H9 (cell line): ENCODE results near the gene GEMIN4. TPM values are rescaled to one million over a fixed set of nuclear protein-coding genes. Genes with fewer than 3 reads are reported as not detected.

Experiments used
- DNase-seq: peaks from one replicate; pipeline ENCODE4 v3.0.0-alpha.2; 2017
- H2AFZ ChIP-seq: one replicate; pipeline ENCODE4 v1.6.1; 2013; ENCODE audit warnings: mild to moderate bottlenecking, low read length, control low read depth, moderate library complexity
- H2AK5ac ChIP-seq: 2 replicates; pipeline ENCODE4 v1.6.1; 2013; ENCODE audit warnings: low read length, control low read depth, mixed read lengths; ENCODE audit not compliant: insufficient read length
- H2BK120ac ChIP-seq: one replicate; pipeline ENCODE4 v1.6.1; 2013; ENCODE audit warnings: low read depth, mild to moderate bottlenecking, low read length, control low read depth, inconsistent platforms; ENCODE audit not compliant: poor library complexity, severe bottlenecking
- H2BK12ac ChIP-seq: 2 replicates; pipeline ENCODE4 v1.6.1; 2013; ENCODE audit warnings: low read length, control low read depth, mixed read lengths, low read depth; ENCODE audit not compliant: insufficient read length
- H2BK15ac ChIP-seq: 2 replicates; pipeline ENCODE4 v1.6.1; 2013; ENCODE audit warnings: low read depth, low read length, control low read depth
- H2BK20ac ChIP-seq: one replicate; pipeline ENCODE4 v1.6.1; 2013; ENCODE audit warnings: low read depth, mild to moderate bottlenecking, low read length, control low read depth, inconsistent platforms; ENCODE audit not compliant: poor library complexity, severe bottlenecking
- H2BK5ac ChIP-seq: 2 replicates; pipeline ENCODE4 v1.6.1; 2013; ENCODE audit warnings: low read length, control low read depth, mixed read lengths; ENCODE audit not compliant: insufficient read length
- H3K14ac ChIP-seq: 2 replicates; pipeline ENCODE4 v1.6.1; 2013; ENCODE audit warnings: low read length, control low read depth; ENCODE audit not compliant: insufficient read depth
- H3K18ac ChIP-seq: 2 replicates; pipeline ENCODE4 v1.6.1; 2013; ENCODE audit warnings: low read depth, mild to moderate bottlenecking, mixed read lengths, low read length, control low read depth; ENCODE audit not compliant: insufficient read length
- H3K23ac ChIP-seq: 2 replicates; pipeline ENCODE4 v1.6.1; 2013; ENCODE audit warnings: low read length, control low read depth, mixed read lengths, low read depth; ENCODE audit not compliant: insufficient read length
- H3K23me2 ChIP-seq: 2 replicates; pipeline ENCODE4 v1.6.1; 2013; ENCODE audit warnings: low read depth, mild to moderate bottlenecking, mixed read lengths, low read length, control low read depth; ENCODE audit not compliant: insufficient read length, poor library complexity, severe bottlenecking
- H3K27ac ChIP-seq: 2 replicates; pipeline ENCODE4 v1.5.1; 2013; ENCODE audit warnings: low read length, control low read depth, mixed read lengths, low read depth; ENCODE audit not compliant: insufficient read length
- H3K27me3 ChIP-seq: 2 replicates; pipeline ENCODE4 v1.6.1; 2013; ENCODE audit warnings: low read length, control low read depth, inconsistent platforms; ENCODE audit not compliant: insufficient read depth
- H3K4ac ChIP-seq: 2 replicates; pipeline ENCODE4 v1.6.1; 2013; ENCODE audit warnings: low read depth, mild to moderate bottlenecking, control low read depth, inconsistent platforms, low read length, moderate library complexity
- H3K4me1 ChIP-seq: 2 replicates; pipeline ENCODE4 v1.6.1; 2013; ENCODE audit warnings: low read length, control low read depth, inconsistent platforms; ENCODE audit not compliant: insufficient read depth
- H3K4me2 ChIP-seq: 2 replicates; pipeline ENCODE4 v1.6.1; 2013; ENCODE audit warnings: low read length, control low read depth, mixed read lengths; ENCODE audit not compliant: insufficient read length, insufficient read depth
- H3K56ac ChIP-seq: 2 replicates; pipeline ENCODE4 v1.6.1; 2013; ENCODE audit warnings: low read depth, mild to moderate bottlenecking, mixed read lengths, low read length, control low read depth; ENCODE audit not compliant: insufficient read length
- H3K79me1 ChIP-seq: 2 replicates; pipeline ENCODE4 v1.6.1; 2013; ENCODE audit warnings: low read depth, mild to moderate bottlenecking, moderate library complexity, low read length, control low read depth, inconsistent platforms; ENCODE audit not compliant: insufficient read depth, poor library complexity, severe bottlenecking
- H3K79me2 ChIP-seq: 2 replicates; pipeline ENCODE4 v1.6.1; 2013; ENCODE audit warnings: low read length, control low read depth, inconsistent platforms; ENCODE audit not compliant: insufficient read depth
- H3K9ac ChIP-seq: 2 replicates; pipeline ENCODE4 v1.6.1; 2013; ENCODE audit warnings: low read length, control low read depth, mixed read lengths; ENCODE audit not compliant: insufficient read length; ENCODE audit errors: extremely low read depth
- H3K9me3 ChIP-seq: one replicate; pipeline ENCODE4 v1.6.1; 2013; ENCODE audit warnings: low read depth, low read length, inconsistent platforms; ENCODE audit not compliant: control insufficient read depth
- H3T11ph ChIP-seq: one replicate; pipeline ENCODE4 v1.6.1; 2013; ENCODE audit warnings: mild to moderate bottlenecking, low read length, control low read depth, inconsistent platforms
- H4K20me1 ChIP-seq: one replicate; pipeline ENCODE4 v1.6.1; 2013; ENCODE audit not compliant: control insufficient read depth, insufficient read length, insufficient read depth
- H4K5ac ChIP-seq: 2 replicates; pipeline ENCODE4 v1.6.1; 2013; ENCODE audit warnings: low read depth, mild to moderate bottlenecking, mixed read lengths, low read length, control low read depth; ENCODE audit not compliant: insufficient read length
- H4K8ac ChIP-seq: replicated peaks from 2 replicates; pipeline ENCODE4 v1.6.1; 2013; ENCODE audit warnings: low read length, control low read depth, mixed read lengths, low read depth; ENCODE audit not compliant: insufficient read length
- H4K91ac ChIP-seq: 2 replicates; pipeline ENCODE4 v1.6.1; 2013; ENCODE audit warnings: low read depth, mild to moderate bottlenecking, moderate library complexity, mixed read lengths, low read length, control low read depth; ENCODE audit not compliant: insufficient read length
- H3K27ac Mint-ChIP-seq, 3 experiments: 2 replicates in 2 of 3; 3 replicates in 1 of 3; pipeline ENCODE4 v1.8.0; 2020 to 2021; ENCODE audit warnings: mixed read lengths in 3 of 3, mild to moderate bottlenecking in 1 of 3, moderate library complexity in 1 of 3
- H3K27me3 Mint-ChIP-seq: 2 replicates; pipeline ENCODE4 v1.8.0; 2021; ENCODE audit warnings: low read depth, mild to moderate bottlenecking, moderate library complexity, mixed read lengths
- H3K36me3 Mint-ChIP-seq, 3 experiments: 2 replicates in 2 of 3; 3 replicates in 1 of 3; pipeline ENCODE4 v1.8.0; 2020 to 2021; ENCODE audit warnings: low read depth in 3 of 3, mixed read lengths in 3 of 3; ENCODE audit not compliant: insufficient read depth in 1 of 3
- H3K4me1 Mint-ChIP-seq, 2 experiments: 2 replicates each; pipeline ENCODE4 v1.8.0; 2020; ENCODE audit warnings: mixed read lengths in 2 of 2
- H3K4me3 Mint-ChIP-seq, 2 experiments: 2 replicates in 1 of 2; 3 replicates in 1 of 2; pipeline ENCODE4 v1.8.0; 2020 to 2021; ENCODE audit warnings: mild to moderate bottlenecking in 2 of 2, mixed read lengths in 2 of 2, moderate library complexity in 1 of 2
- H3K9me3 Mint-ChIP-seq, 2 experiments: 2 replicates in 1 of 2; 3 replicates in 1 of 2; pipeline ENCODE4 v1.8.0; 2020; ENCODE audit warnings: mild to moderate bottlenecking in 2 of 2, mixed read lengths in 2 of 2, moderate library complexity in 1 of 2
- WGBS: extraction: QIAGEN DNeasy Blood & Tissue Kit; methylation state at CpG from one replicate; pipeline ENCODE4 v1.1.7; 2013; ENCODE audit warnings: missing lambda C conversion rate, low lambda C conversion rate, mixed read lengths; ENCODE audit not compliant: insufficient read length; ENCODE audit errors: extremely low coverage; 5-methylcytosine and 5-hydroxymethylcytosine counted together
- total RNA-seq: library from RNA; stranded (reverse); gene quantifications from 2 replicates; pipeline ENCODE4 v1.2.1, GENCODE V29; 2021
- TF ChIP-seq, protein P1 (sequence below): fragments of 200-600 bp; sonication (generic); conservative IDR thresholded peaks from 3 replicates; pipeline ENCODE4 v1.8.0; 2021; ENCODE audit warnings: antibody characterized with exemption, mild to moderate bottlenecking

GEMIN4 gene
- total RNA-seq, 1 experiment from 2014 or later, result 56.8 TPM

DNA sequence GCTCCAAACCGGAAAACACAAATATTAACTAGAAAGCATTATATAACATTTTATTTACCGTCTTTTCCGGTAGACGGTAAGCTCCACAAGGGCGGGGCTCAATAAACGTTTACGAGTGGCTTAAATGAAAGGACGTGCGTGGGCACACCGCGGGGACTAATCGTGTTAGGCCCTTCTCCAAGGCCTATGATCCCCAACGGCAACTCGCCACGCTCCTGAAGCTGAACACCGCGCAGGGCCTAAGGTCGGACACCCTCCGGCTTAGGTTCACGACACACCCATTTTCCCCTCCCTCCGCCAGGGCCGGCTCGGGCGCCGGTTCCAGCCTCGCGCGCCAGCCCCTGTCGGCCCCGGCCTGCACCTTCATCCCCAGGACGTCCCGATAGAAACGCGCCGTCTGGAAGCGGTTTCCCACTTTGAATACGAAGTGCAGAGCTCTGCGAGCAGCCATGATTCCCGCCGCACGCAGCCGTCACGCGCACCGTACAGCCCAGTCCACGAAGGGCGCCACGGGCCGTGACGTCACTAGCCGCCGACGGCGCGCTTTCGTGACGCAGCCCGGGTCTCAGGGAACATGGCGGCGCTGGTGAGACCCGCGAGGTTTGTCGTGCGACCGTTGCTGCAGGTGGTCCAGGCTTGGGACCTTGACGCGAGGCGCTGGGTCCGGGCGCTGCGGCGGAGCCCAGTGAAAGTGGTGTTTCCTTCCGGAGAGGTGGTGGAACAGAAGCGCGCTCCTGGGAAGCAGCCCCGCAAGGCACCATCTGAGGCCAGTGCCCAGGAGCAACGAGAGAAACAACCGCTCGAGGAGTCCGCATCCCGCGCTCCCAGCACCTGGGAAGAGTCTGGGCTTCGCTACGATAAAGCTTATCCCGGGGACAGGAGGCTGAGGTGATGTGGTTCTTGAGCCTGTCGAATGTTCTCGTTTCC, 30.0 kb upstream of the GEMIN4 start, which contains the start of the genes GLOD4 and MRM3:
Gene GLOD4, minus strand, starts transcription at position 476 of the 927 bp plus-strand sequence. Its CDS starts 25 bp downstream, at position 451.
Gene MRM3, plus strand, starts transcription at position 549 of the 927 bp plus-strand sequence. Its CDS starts 26 bp downstream, at position 575.
- H3K79me1 ChIP-seq, result peaks cover 12% of the 10 kb centered on the region
- peak within 1 kb of the TSS; percentile 74 for H3K4me2 ChIP-seq
- H3K79me2 ChIP-seq, result peaks cover 18% of the 10 kb centered on the region; the same call in 1 of the 2 replicates
- no peaks in the 10 kb centered on the region for H4K20me1 ChIP-seq
- no peak within 1 kb of the TSS for H2AK5ac ChIP-seq
- no peak within 1 kb of the TSS for H4K91ac ChIP-seq
- H2BK15ac ChIP-seq, result no peak within 1 kb of the TSS
- no peak within 1 kb of the TSS for H3K23ac ChIP-seq
- peak within 1 kb of the TSS; percentile 74 for H4K5ac ChIP-seq
- peak within 1 kb of the TSS; percentile 95 for H3K18ac ChIP-seq
- Mint-ChIP-seq H3K36me3 (peaks cover 11 to 44% (median 36%) of the 10 kb centered on the region in 3 experiments), H3K27ac (peak within 1 kb of the TSS; percentile 98 to 99 (median 98)), H3K4me3 (peak within 1 kb of the TSS; percentile 97 to 98), H3K9me3 (no peaks in the 10 kb centered on the region; a peak in 1 of 5 replicates), H3K4me1 (peaks cover 12 to 22% of the 10 kb centered on the region in 2 experiments), H3K27me3 (no peaks in the 10 kb centered on the region)
- H3K9me3 ChIP-seq, result no peaks in the 10 kb centered on the region
- TF ChIP-seq, protein P1, sequence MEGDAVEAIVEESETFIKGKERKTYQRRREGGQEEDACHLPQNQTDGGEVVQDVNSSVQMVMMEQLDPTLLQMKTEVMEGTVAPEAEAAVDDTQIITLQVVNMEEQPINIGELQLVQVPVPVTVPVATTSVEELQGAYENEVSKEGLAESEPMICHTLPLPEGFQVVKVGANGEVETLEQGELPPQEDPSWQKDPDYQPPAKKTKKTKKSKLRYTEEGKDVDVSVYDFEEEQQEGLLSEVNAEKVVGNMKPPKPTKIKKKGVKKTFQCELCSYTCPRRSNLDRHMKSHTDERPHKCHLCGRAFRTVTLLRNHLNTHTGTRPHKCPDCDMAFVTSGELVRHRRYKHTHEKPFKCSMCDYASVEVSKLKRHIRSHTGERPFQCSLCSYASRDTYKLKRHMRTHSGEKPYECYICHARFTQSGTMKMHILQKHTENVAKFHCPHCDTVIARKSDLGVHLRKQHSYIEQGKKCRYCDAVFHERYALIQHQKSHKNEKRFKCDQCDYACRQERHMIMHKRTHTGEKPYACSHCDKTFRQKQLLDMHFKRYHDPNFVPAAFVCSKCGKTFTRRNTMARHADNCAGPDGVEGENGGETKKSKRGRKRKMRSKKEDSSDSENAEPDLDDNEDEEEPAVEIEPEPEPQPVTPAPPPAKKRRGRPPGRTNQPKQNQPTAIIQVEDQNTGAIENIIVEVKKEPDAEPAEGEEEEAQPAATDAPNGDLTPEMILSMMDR, result peak; percentile 56
- no peak within 1 kb of the TSS for H3T11ph ChIP-seq
- no peak within 1 kb of the TSS for H3K56ac ChIP-seq
- peak within 1 kb of the TSS; percentile 97 for H3K9ac ChIP-seq
- H3K4ac ChIP-seq, result no peak within 1 kb of the TSS
- no peaks in the 10 kb centered on the region for H3K27me3 ChIP-seq
- DNase-seq, result peak; percentile 92
- peaks cover 13% of the 10 kb centered on the region for H3K23me2 ChIP-seq
- no peak within 1 kb of the TSS for H2BK20ac ChIP-seq
- no CpG with 5 or more reads among the region's 87 CpGs for WGBS
- no peak within 1 kb of the TSS for H4K8ac ChIP-seq
- H3K4me1 ChIP-seq, result peaks cover 2% of the 10 kb centered on the region
- peak within 1 kb of the TSS; percentile 13 for H3K27ac ChIP-seq
- no peak within 1 kb of the TSS for H2BK120ac ChIP-seq
- peak within 1 kb of the TSS; percentile 98 for H3K14ac ChIP-seq
- H2AFZ ChIP-seq, result no peak within 1 kb of the TSS
- no peak within 1 kb of the TSS for H2BK12ac ChIP-seq
- peak within 1 kb of the TSS; percentile 18 for H2BK5ac ChIP-seq
